HepG2 (cell line): ENCODE data around the gene CHPF. TPM values are rescaled to one million over a fixed set of nuclear protein-coding genes. Genes with fewer than 3 reads are reported as not detected.

ENCODE experiments used
- ATAD3A ChIP-seq: sonication (generic); formaldehyde crosslinking; IDR thresholded peaks from 2 replicates; pipeline ENCODE4 v1.4.0; 2020; ENCODE audit warnings: missing genetic modification reagents
- ATF7-NPFF ChIP-seq: sonication (generic); formaldehyde crosslinking; IDR thresholded peaks from 2 replicates; pipeline ENCODE4 v1.8.1; 2023; ENCODE audit warnings: mild to moderate bottlenecking, low read depth, missing genetic modification reagents, moderate library complexity
- FOSL2 ChIP-seq: sonication (generic); formaldehyde crosslinking; IDR thresholded peaks from 2 replicates; pipeline ENCODE4 v1.4.0; 2020; ENCODE audit warnings: missing genetic modification reagents
- GATAD1 ChIP-seq: IDR thresholded peaks from 2 replicates; pipeline ENCODE4 v1.6.1; 2016; ENCODE audit warnings: missing genetic modification reagents, missing compliant biosample characterization
- GRHL1 ChIP-seq: sonication (generic); formaldehyde crosslinking; conservative IDR thresholded peaks from 2 replicates; pipeline ENCODE4 v1.8.0; 2022; ENCODE audit warnings: missing genetic modification reagents
- HNRNPUL1 ChIP-seq: fragments of 200-400 bp; formaldehyde crosslinking; IDR thresholded peaks from 2 replicates; pipeline ENCODE4 v1.6.1; 2017; ENCODE audit warnings: low read depth, mild to moderate bottlenecking, low read length, moderate library complexity
- NFYB ChIP-seq: sonication (generic); formaldehyde crosslinking; IDR thresholded peaks from 2 replicates; pipeline ENCODE4 v1.4.0; 2020; ENCODE audit warnings: missing genetic modification reagents
- NPAS2 ChIP-seq: sonication (generic); formaldehyde crosslinking; IDR thresholded peaks from 2 replicates; pipeline ENCODE4 v1.8.0; 2022; ENCODE audit warnings: mild to moderate bottlenecking, missing genetic modification reagents, borderline replicate concordance
- SALL2 ChIP-seq: sonication (generic); formaldehyde crosslinking; IDR thresholded peaks from 2 replicates; pipeline ENCODE4 v1.8.1; 2023; ENCODE audit warnings: mild to moderate bottlenecking, missing genetic modification reagents, inconsistent platforms
- ZHX2 ChIP-seq, 2 experiments: sonication (generic) in 1 of 2; formaldehyde crosslinking in 1 of 2; IDR thresholded peaks; 2 replicates each; pipeline versions ENCODE4 v1.6.1 to v1.9.0; 2014 to 2022; ENCODE audit warnings: antibody characterized with exemption in 1 of 2, borderline replicate concordance in 1 of 2, inconsistent platforms in 1 of 2, low read depth in 1 of 2, missing genetic modification reagents in 1 of 2
- ZNF101 ChIP-seq: sonication (generic); formaldehyde crosslinking; IDR thresholded peaks from 2 replicates; pipeline ENCODE4 v1.4.0; 2020; ENCODE audit warnings: mild to moderate bottlenecking, low read depth, missing genetic modification reagents, borderline replicate concordance
- ZNF234 ChIP-seq: sonication (generic); formaldehyde crosslinking; conservative IDR thresholded peaks from 2 replicates; pipeline ENCODE4 v1.5.1; 2020; ENCODE audit warnings: mild to moderate bottlenecking, missing genetic modification reagents
- ZNF564 ChIP-seq: sonication (generic); formaldehyde crosslinking; IDR thresholded peaks from 2 replicates; pipeline ENCODE4 v1.8.1; 2023; ENCODE audit warnings: mild to moderate bottlenecking, missing genetic modification reagents
- ZNF629 ChIP-seq: sonication (generic); formaldehyde crosslinking; conservative IDR thresholded peaks from 2 replicates; pipeline ENCODE4 v1.5.0; 2020; ENCODE audit warnings: missing genetic modification reagents
- ZNF720 ChIP-seq: sonication (generic); formaldehyde crosslinking; IDR thresholded peaks from 2 replicates; pipeline ENCODE4 v1.4.0; 2020; ENCODE audit warnings: missing genetic modification reagents
- ZNF891 ChIP-seq: sonication (generic); formaldehyde crosslinking; IDR thresholded peaks from 2 replicates; pipeline ENCODE4 v1.5.0; 2020; ENCODE audit warnings: mild to moderate bottlenecking, missing genetic modification reagents
- ZSCAN22 ChIP-seq: sonication (generic); formaldehyde crosslinking; IDR thresholded peaks from 2 replicates; pipeline ENCODE4 v1.4.0; 2020; ENCODE audit warnings: mild to moderate bottlenecking, missing genetic modification reagents
- ZXDC ChIP-seq: sonication (generic); formaldehyde crosslinking; IDR thresholded peaks from 2 replicates; pipeline ENCODE4 v1.5.0; 2020; ENCODE audit warnings: mild to moderate bottlenecking, missing genetic modification reagents
- polyA plus RNA-seq, 8 experiments: library from polyadenylated mRNA; depleted of rRNA in 3 of 8; stranded (reverse) in 7 of 8; unstranded in 1 of 8; fragments of >200 nt; fragmentation: Illumina TruSeq in 4 of 8; extraction: Trizol in 4 of 8; gene quantifications; 2 replicates each; pipeline versions ENCODE4 v1.2.1 to v1.2.3, GENCODE V29; 2011 to 2016; ENCODE audit warnings: low read depth in 4 of 8, missing spikeins in 1 of 8, mixed read lengths in 1 of 8; ENCODE audit not compliant: insufficient read depth in 1 of 8
- total RNA-seq, 5 experiments: library from RNA; depleted of rRNA; stranded (reverse); fragments of >200 nt; fragmentation: Illumina TruSeq; extraction: Trizol; gene quantifications; 2 replicates each; pipeline ENCODE4 v1.2.3, GENCODE V29; 2016; ENCODE audit warnings: low read depth in 1 of 5

Gene CHPF
- total and polyA plus RNA-seq, 2 of the 13 experiments (the other 11 are each of a cell fraction or from before 2014, with no cell fraction given), result 79.6 to 111 TPM

- TF ChIP-seq ZHX2 (IDR thresholded peaks at IDR 0.05; ENCODE audit: low read depth), result peak; percentile 11; the same call in 1 of the 2 replicates
- TF ChIP-seq ZHX2 (CRISPR knock-in tag; IDR thresholded peaks at IDR 0.05; ENCODE audit: borderline replicate concordance), result no peak
- no peak; the same call in 1 of the 2 replicates for TF ChIP-seq ZNF629 (CRISPR knock-in tag)
- TF ChIP-seq FOSL2 (CRISPR knock-in tag), result no peak
- no peak for TF ChIP-seq ZSCAN22 (CRISPR knock-in tag)
- no peak; the same call in 1 of the 2 replicates for TF ChIP-seq SALL2 (CRISPR knock-in tag)
- no peak for TF ChIP-seq NPAS2 (CRISPR knock-in tag)
- TF ChIP-seq ZNF101 (CRISPR knock-in tag), result no peak
- peak; percentile 87 for TF ChIP-seq ATF7-NPFF (CRISPR knock-in tag)
- TF ChIP-seq ZNF234, result 0 out of 2 replicates have a peak, but pooled peaks have one; percentile 54
- no peak for TF ChIP-seq ZNF720 (CRISPR knock-in tag)
- TF ChIP-seq ZXDC (CRISPR knock-in tag), result peak; percentile 97
- TF ChIP-seq ATAD3A (CRISPR knock-in tag), result no peak
- TF ChIP-seq GRHL1 (CRISPR knock-in tag), result no peak
- TF ChIP-seq NFYB (CRISPR knock-in tag), result 0 out of 2 replicates have a peak, but pooled peaks have one; percentile 12
- TF ChIP-seq GATAD1 (CRISPR knock-in tag), result no peak
- peak; percentile 76 for TF ChIP-seq ZNF891
- no peak for TF ChIP-seq HNRNPUL1
- TF ChIP-seq ZNF564 (CRISPR knock-in tag), result peak; percentile 87
Observed at GRCh38 chr2:219552382-219553167, 9.0 kb upstream of the CHPF start (continued).
